ENCODE measurements around the gene GOLGB1.
"Not testable (repeated sequence)": the region's sequence is repeated elsewhere in the genome, so short reads cannot be mapped to it uniquely, and the experiment has no call there.

The GOLGB1 gene

DNA sequence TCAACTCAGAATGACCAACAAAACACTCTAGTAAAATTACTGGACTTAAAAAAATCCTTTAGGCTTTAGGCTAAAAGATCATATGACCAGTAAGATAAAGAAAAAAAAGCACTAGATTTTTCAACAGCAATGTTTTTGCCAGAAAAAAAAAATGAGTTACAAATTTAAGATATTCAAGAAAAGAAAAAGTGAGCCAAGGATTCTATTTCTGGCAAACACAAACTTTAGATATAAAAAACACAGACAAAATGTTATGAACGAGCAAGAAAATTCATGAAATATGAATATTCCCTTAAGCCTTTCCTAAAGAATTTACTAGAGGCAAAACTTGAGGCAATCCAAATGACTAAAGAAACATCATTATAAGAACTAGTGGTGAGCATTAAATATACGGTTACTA is 8.6 kb downstream of the GOLGB1 start:
- DNase-seq (ENCODE audit: low spot score): no peak

DNA sequence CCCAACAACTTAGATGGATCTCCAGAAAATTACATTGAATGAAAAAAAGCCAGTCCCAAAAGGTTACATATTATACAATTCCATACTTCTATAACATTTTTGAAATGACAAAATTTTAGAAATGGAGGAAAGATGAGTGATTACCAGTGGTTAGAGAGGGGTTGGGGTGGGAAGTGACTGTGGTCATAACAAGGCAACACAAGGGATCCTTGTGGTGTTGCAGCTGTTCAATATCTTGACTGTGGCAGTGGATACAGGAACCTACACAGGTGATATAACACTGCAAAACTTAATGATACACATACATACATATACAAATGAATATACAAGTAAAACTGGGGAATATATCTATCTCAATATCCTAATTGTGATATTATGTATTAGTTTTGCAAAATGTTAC is 9.6 kb downstream of the GOLGB1 start:
- no peak for DNase-seq (ENCODE audit: low spot score)

DNA sequence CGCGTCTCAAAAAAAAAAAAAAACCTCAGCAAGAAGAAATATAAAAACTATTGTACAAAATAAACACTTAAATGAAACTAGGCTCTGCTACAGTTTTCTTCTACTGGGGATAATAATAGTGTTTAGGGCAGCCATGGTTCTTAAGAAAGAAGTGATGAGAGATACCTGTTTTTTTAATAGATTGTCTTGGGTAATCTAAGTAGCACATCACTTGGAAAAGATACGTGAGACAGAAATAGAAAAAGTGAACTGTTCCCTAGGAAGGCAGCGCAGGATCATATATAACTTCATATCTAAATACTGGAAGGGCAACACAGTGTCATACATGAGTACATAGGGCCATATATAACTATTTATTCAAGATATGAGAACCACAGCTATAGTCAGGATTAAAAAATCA is 11.9 kb downstream of the GOLGB1 start:
- DNase-seq (ENCODE audit: low spot score): no peak

DNA sequence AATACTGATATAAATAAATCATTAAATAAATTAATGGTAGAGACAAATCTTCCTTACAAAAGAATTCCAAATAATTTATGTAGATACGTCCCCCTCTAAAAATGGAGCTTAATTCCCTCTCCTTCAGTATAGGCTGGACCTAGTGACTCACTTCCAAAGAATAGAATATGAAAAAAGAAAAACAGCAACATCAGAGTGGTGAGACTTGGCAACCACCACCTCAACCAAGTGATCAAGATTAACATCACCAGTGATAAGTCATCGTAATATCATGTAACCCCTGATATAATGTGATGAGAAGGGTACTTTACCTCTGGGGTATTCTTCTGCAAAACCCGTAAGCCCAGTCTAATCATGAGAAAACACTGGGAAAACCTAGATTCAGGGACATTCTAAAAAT is 13.4 kb downstream of the GOLGB1 start:
- no peak for DNase-seq (ENCODE audit: low spot score)

DNA sequence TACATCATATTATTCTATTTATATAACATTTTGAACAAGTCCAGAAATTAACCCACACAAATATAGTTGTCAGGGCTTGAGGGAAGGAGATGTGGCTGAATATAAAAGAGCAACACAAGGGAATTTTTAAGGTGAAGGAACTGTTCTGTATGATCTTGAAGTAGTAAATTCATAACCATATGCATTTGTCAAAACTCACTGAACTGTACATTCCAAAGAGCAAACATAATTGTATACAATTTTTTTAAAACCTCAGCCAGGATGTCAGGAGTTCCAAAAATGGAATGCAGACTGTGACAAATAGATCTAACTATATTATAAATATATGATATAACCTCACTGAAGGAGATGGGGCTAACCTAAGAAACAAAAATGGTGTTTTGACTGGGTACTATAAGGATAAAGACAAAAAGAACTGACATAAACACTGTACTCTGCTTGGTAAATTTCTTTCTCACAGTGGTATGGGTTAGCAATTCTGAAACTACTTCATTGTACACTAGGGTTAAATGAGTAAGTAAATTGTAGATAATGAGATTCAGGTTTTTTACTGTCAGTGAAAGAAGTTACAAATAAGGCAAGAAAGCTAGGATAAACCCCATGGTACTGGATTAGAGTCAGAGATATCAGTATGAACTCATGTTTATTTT is 14.4 kb downstream of the GOLGB1 start:
- no peak for DNase-seq (ENCODE audit: low spot score)

DNA sequence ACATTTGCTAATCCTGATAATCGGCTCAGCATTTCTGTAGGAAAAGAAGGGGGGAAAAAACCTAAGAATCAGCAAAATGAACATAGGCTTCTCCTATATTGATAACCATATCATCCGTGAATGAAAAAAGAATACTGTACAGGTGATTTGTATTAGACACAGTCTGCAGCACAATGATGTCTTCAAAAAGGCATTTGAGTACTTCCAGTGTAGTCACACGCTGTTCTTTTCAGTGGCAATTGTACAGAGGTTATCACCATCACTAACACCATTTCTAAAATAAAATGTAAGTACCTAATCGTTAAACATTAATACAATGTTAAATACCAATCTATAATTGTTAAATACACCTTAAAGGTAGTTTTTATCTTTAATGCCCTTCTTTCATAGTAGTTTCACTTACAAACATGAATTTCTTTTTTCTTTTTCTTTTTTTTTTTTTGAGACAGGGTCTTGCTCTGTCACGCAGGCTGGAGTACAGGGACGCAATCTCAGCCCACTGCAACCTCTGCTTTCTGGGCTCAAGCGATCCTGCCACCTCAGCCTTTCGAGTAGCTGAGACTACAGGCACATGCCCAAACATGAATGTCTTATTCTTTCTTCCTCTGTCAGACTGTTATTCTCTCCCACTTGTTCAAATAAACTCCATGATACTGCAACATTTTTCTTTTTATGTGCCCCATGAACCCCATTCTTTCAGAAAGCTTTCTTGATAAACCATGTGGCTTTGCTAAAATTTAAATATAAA is 18.4 kb downstream of the GOLGB1 start:
- DNase-seq (ENCODE audit: low spot score): no peak

DNA sequence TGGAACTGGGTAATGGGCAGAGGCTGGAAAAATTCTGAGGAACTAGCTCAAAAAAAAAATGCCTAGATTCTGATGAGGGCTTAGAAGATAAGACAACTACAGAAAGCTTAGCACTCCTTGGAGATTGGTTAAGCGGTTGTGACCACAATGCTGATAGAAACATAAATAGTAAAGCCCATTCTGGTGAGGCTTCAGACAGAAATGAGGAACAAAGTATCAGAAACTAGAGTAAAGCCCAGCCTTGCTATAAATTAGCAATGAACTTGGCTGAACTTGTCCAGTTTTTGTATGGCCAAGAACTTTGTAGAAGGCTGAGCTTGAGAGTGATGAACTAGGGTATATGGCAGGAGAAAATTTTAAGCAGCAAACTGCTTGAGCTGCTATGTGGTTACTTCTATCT is 25.4 kb downstream of the GOLGB1 start:
- no peak for DNase-seq (ENCODE audit: low spot score)

DNA sequence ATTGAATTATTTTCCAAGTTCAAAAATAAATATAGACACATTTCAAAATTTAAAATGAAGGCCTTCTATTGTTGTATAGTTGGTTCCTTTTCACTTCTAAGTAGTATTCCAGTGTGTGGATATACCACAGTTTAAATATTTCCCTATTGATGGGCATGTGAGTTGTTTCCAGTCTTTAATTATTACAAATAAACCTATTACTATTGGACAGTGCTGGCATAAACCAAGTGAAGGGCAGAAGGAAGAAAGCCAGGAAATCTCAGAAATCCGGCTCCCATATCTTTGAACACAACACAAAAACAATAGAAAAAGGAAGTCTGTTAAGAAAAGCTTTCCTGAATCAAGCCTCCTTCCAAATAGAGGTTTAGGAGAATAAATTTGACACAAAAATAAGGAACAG is 26.1 kb downstream of the GOLGB1 start:
- no peak for DNase-seq (ENCODE audit: low spot score)

DNA sequence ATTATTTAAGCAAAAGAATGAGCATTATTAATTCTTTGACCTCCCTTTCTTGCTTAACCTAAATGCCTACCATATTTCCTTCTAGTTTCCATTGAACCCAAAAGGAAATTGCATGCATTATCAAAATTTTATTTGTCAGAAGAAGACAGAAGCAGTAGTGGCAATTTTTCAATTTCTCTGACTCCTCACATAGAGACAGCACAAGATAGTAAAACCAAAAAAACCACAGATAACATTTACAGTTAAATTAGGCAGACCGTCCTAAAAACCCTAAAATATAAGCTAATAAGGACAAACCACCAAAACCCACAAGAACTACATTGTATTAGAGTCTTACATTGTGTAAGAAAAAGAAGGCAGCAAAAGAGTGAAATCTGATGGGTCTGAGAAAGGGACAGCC is 27.1 kb downstream of the GOLGB1 start:
- no peak for DNase-seq (ENCODE audit: low spot score)

DNA sequence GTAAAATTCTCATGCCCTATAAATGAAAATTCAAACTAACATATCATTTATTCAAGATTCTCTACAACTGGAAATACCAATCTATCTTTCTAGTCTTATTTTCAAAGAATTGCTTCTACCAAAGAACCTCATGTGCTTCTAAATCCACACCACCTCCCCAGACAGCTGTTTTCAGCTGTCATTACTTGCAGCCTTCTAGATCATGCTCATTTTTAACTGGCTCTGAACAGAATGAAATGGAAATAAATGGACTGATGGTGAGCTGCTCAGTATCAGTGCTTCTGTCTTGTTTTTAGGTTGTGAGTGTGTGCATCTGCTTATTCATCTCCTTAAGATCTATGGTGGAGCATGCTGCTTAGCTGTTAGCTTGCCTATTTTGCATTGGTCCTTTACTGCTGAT is 29.4 kb downstream of the GOLGB1 start:
- DNase-seq (ENCODE audit: low spot score): no peak

DNA sequence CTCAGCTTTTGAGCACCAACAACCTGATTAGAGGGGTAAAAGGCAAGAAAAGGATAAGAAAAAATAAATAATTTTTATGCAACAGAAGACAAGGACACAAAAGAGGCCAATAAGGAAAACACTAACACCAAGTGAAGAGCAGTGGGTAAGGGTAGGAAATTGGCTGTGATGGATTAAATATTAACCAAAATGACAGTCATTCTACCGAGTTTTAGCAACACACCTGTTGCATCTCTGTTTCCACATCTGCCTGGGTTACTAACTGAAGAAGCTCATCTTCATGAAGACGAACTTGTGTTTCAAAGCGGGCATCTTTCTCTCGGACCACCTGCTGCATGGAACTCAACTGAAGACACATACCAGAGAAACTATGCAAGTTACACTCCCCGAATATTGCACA is 30.1 kb downstream of the GOLGB1 start:
- DNase-seq (ENCODE audit: low spot score): no peak

DNA sequence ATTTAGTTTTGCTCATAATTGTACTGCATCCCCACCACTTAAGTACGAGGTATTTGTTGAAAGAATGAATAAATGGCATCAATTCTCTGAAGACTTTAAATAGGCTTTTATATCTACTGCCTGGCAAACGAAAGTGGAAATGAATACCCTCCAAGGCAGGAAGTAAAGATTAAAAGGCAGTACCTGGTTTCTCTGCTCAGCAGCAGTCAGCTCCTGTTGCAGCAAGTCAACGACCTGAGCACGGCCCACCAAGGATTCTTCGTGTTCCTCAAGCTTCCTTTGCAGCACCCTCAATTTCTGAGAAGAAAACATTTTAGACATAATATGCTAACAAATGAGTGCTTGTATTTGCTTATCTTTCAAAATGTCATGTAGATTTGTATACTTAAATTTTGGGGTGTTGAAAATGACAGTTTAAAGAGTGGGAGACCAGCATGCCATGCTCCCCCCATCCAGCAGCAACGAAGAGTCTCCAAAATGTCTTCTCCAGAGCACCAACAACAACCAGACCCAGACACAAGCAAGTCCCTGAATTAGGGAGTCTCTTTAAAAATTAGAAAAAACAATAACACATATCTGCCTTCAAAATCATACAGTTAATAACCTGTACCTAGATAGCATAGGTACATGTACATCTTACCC is 31.2 kb downstream of the GOLGB1 start:
- DNase-seq (ENCODE audit: low spot score): no peak

DNA sequence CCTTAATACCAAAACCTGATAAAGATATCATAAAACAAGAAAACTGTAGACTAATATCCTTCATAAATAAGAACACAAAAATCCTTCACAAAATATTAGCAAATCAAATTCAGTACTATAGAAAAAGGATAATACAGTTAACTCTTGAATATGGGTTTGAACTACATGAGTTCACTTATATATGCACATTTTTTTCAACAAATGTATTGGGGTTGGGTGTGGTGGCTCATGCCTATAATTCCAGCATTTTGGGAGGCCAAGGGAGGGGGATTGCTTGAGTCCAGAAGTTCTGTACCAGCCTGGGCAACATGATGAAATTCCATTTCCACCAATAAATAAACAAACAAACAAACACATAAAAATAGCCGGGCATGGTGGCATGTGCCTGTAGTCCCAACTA is 39.2 kb downstream of the GOLGB1 start:
- DNase-seq (ENCODE audit: low spot score): no peak

DNA sequence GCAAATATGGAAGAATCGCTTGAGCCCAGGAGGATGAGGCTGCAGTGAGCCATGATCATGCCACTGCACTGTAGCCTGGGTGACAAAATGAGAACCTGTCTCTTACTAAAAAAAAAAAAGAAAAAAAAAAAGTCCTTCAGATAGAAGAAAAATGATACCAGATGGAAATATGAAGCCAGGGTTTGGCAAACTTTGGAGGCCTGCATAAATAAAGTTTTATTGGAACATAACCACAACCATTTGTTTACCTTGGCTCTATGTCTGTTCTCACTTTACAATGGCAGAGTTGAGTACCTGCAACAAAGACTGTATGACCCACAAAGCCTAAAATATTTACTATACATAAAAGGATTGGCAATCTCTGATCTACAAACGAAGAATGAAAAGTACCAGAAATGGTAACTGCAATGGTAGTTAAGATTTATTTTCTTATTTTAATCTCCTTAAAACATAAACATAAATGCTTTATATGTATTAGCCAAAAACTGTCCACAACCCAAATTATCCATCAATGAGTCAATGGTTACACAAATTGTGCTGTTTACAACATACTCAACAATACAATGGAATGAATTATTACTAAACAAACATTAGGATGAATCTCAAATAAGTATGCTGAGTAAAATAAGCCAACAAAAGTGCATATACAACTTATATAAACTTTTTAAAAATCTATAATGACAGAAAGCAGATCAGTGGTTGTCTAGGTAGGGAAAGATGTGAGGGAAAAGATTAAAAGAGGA is 41.8 kb downstream of the GOLGB1 start:
- no peak for DNase-seq (ENCODE audit: low spot score)

DNA sequence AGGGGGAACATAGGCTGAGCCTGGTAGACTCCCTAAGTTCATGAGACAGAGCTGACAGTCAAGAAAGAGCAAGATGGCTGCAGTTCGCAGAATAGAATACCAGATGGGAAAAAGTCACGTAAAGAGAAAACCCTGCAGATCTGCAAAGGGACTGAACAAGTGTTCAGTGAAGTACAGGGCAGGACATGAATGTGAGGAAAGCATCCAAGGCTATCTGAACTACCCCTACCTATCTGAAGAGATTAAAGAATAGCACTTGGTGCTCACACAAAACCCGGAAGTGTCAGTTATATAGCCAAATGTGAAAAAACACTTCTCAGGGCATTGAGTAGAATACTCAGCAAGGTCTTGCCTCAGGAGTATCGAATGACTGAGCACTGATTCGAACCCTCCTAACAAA is 44.0 kb downstream of the GOLGB1 start:
- DNase-seq (ENCODE audit: low spot score): no peak

DNA sequence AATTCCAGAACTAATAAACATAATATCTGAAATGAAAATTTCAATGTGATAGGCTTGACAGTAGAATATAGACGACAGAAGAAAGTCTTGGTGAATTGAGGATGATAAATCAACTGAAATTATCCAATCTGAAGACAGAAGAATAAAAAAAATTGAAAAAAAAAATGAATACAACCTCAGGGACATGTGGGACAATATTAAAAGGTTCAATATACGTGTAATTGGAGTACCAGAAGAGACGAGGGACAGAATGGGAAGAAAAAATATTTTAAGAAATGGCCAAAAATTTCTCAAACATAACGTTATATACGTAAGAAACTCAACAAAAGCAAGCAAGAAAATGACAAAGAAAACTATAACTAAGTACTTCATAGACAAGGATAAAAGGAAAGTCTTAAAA is 45.6 kb downstream of the GOLGB1 start:
- DNase-seq (ENCODE audit: low spot score): no peak

DNA sequence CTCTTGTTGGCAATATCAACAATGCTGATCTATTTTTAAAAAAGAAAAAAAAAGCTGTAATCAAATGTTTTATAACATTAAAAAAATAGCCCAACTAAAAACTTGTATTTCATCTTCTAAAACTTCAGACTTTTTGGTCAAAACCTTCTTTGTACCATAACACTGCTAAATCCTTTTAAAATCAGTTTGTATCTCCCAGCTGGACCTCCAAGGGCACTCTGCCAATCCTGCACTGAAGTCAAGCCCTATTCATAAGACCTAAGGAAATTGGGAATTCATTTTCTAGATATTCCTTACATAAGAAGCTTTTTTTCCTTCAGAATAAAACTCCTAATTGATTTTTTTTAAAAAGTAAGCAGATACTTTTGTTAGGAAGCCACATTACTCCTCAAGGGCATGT is 50.6 kb downstream of the GOLGB1 start:
- DNase-seq (ENCODE audit: low spot score): no peak

DNA sequence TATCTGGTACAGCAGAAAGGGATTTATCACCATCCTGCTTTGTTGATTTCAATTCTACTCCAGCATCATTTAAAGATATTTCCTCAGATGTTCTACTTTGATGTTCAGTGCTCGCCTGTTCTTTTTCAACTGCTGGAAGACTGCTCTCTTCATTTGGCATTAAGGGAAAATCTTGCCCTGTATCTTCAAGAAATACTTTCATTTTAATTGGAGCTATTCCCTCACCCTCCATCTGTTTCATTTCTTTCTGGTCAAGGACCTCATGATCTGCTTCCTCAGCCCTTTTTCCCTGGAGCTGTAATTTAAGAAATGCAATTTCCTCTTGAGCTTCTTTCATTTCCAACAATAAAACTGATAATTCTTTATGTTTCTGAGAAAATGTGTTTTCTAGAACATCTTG is 51.1 kb downstream of the GOLGB1 start:
- no peak for DNase-seq (ENCODE audit: low spot score)

DNA sequence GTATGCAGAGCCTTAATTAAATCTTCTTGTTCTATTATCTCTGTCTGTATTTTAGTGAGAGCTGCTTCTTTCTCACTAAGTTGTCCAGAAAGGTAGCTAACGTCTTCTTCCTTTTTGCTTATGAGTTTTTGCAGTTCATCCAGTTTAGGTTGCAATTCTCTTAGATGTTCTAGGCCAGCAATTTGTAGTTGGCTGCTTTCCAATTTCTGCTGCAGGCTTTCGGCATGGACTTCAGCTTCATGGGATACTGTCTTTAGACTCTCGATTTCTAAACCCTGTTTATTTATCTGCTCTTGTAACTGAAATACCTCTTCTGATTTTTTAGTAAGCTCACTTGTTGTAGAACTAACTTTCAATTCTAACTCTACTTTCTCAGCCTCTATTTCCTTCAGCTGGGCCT is 53.4 kb downstream of the GOLGB1 start:
- no peak for DNase-seq (ENCODE audit: low spot score)

DNA sequence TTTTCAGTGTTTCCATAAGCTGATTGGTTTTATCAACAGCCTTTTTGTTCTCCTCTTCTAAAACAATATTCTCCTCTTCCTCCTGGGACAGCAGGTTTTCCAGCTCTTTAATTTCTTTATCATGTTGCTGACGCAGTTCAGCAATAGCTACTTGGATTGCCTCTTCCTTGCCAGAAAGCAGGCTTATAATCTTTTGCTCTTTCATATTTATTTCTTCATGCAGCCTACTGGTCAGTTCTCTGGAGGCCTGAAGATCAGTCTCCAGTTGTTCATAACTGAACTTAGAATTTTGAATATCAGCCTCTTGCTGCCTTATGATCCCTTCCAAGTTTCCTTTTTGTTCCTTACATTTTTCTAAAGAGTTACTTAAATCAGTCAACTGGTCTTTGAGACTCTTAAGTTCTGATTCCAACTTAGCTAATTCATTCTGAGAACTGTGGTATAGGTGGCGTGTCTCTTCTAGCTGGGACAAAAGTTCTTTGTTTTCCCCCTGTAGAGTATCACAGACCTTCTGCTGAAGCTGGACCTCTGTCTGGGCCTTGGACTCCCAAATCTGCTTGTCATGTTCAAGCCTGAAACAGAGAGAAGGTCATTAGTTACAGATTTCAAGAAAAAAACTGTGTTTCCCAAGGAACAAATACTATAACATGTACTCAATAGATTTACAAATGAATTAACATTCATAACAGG is 57.4 kb downstream of the GOLGB1 start:
- no peak for DNase-seq (ENCODE audit: low spot score)

DNA sequence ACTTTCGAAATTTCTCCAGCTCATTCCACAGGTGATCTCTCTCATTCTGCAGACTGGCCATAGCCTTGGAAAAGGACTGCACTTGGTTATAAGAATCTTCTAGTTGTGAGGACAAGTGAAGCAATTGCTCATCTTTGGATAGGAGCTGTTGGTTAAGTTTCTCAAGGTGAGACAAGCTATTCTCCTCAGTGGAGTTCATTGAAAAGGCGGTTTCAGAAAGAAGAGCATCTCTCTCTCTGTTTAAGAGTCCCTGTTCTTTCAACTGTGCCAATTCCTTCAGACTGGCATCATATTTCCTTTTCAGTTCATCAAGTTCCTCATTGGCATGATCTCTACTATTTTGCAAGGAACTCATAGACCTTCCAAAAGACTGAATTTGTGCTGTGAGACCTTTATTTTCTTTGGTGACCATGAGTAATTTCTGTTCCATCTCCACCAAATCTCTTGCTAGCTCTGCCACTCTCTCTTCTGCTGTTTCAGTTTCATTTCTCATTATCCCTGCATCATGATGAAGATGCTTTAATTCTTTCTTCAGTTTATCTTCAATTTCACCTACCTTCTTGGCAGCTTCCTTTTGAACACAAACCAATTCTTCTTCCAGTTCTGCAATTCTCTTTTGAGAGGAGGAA is 58.6 kb downstream of the GOLGB1 start:
- DNase-seq (ENCODE audit: low spot score): no peak

DNA sequence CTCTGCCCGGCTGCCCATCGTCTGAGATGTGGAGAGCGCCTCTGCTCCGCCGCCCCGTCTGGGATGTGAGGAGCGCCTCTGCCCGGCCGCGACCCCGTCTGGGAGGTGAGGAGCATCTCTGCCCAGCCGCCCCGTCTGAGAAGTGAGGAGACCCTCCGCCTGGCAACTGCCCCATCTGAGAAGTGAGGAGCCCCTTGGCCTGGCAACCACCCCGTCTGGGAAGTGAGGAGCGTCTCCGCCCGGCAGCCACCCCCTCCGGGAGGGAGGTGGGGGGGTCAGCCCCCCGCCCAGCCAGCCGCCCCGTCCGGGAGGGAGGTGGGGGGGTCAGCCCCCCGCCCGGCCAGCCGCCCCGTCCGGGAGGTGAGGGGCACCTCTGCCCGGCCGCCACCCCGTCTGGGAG is 60.8 kb downstream of the GOLGB1 start:
- DNase-seq (ENCODE audit: low spot score): not testable (repeated sequence)
